Neuronal stem cell (in vitro differentiated cells): Measurements from ENCODE around the gene SLCO3A1.

Experiments
- DNase-seq: peaks from one replicate; pipeline ENCODE4 v3.0.0-alpha.2; 2013; ENCODE audit warnings: low spot score
- H2AFZ ChIP-seq: one replicate; pipeline ENCODE4 v1.6.1; 2013; ENCODE audit warnings: mild to moderate bottlenecking, low read length, inconsistent platforms
- H2AK5ac ChIP-seq: 2 replicates; pipeline ENCODE4 v1.6.1; 2013; ENCODE audit warnings: low read depth, mild to moderate bottlenecking, inconsistent platforms, low read length, moderate library complexity, mixed read lengths
- H2BK120ac ChIP-seq: 2 replicates; pipeline ENCODE4 v1.6.1; 2013; ENCODE audit warnings: low read depth, mild to moderate bottlenecking, inconsistent platforms, low read length, moderate library complexity, mixed read lengths
- H2BK12ac ChIP-seq: one replicate; pipeline ENCODE4 v1.6.1; 2013; ENCODE audit warnings: low read length, inconsistent platforms
- H2BK15ac ChIP-seq: 2 replicates; pipeline ENCODE4 v1.6.1; 2013; ENCODE audit warnings: mild to moderate bottlenecking, low read length, inconsistent platforms, mixed read lengths
- H2BK5ac ChIP-seq: one replicate; pipeline ENCODE4 v1.6.1; 2013; ENCODE audit warnings: inconsistent platforms, mild to moderate bottlenecking, low read length, moderate library complexity
- H3K14ac ChIP-seq: one replicate; pipeline ENCODE4 v1.6.1; 2013; ENCODE audit warnings: low read length, inconsistent platforms
- H3K18ac ChIP-seq: 2 replicates; pipeline ENCODE4 v1.6.1; 2013; ENCODE audit warnings: low read length, inconsistent platforms
- H3K23ac ChIP-seq: 2 replicates; pipeline ENCODE4 v1.6.1; 2013; ENCODE audit warnings: low read depth, mild to moderate bottlenecking, mixed read lengths, low read length, inconsistent platforms; ENCODE audit not compliant: poor library complexity
- H3K27ac ChIP-seq: replicated peaks from 3 replicates; pipeline ENCODE4 v1.5.1; 2013; ENCODE audit warnings: low read length, inconsistent platforms
- H3K27me3 ChIP-seq, 3 experiments: 2 replicates each; pipeline ENCODE4 v1.6.1; 2013; ENCODE audit warnings: low read length in 3 of 3, mild to moderate bottlenecking in 2 of 3, inconsistent platforms in 1 of 3, low read depth in 1 of 3, mixed read lengths in 1 of 3, moderate library complexity in 1 of 3; ENCODE audit not compliant: control insufficient read depth in 3 of 3, insufficient read depth in 3 of 3
- H3K36me3 ChIP-seq, 2 donors: replicated peaks in 1 of 2; 2 replicates each; pipeline ENCODE4 v1.6.1; 2013; ENCODE audit warnings: low read length in 2 of 2; ENCODE audit not compliant: control insufficient read depth in 2 of 2, insufficient read depth in 2 of 2
- H3K4ac ChIP-seq: 2 replicates; pipeline ENCODE4 v1.6.1; 2013; ENCODE audit warnings: inconsistent platforms, mild to moderate bottlenecking, low read length, moderate library complexity
- H3K4me1 ChIP-seq, 2 donors: 1 replicate in 1 of 2; 2 replicates in 1 of 2; pipeline ENCODE4 v1.6.1; 2013; ENCODE audit warnings: low read length in 2 of 2, low read depth in 1 of 2; ENCODE audit not compliant: control insufficient read depth in 2 of 2, insufficient read depth in 1 of 2
- H3K4me2 ChIP-seq: one replicate; pipeline ENCODE4 v1.6.1; 2013; ENCODE audit warnings: mild to moderate bottlenecking, low read length, inconsistent platforms; ENCODE audit not compliant: insufficient read depth, poor library complexity, severe bottlenecking
- H3K4me3 ChIP-seq, 2 donors: 2 replicates each; pipeline ENCODE4 v1.5.1; 2013; ENCODE audit warnings: low read length in 2 of 2, mild to moderate bottlenecking in 2 of 2, inconsistent platforms in 1 of 2, moderate library complexity in 1 of 2
- H3K79me1 ChIP-seq: one replicate; pipeline ENCODE4 v1.6.1; 2013; ENCODE audit warnings: low read depth, mild to moderate bottlenecking, inconsistent platforms, low read length, moderate library complexity
- H3K9ac ChIP-seq: one replicate; pipeline ENCODE4 v1.6.1; 2013; ENCODE audit warnings: mild to moderate bottlenecking, low read depth, low read length, inconsistent platforms; ENCODE audit not compliant: poor library complexity
- H3K9me3 ChIP-seq, 2 donors: replicated peaks in 1 of 2; 2 replicates each; pipeline versions ENCODE3 to v1.6.1; 2013; ENCODE audit warnings: low read length in 2 of 2, mild to moderate bottlenecking in 2 of 2, inconsistent platforms in 1 of 2, low read depth in 1 of 2, mixed read lengths in 1 of 2, moderate library complexity in 1 of 2; ENCODE audit not compliant: control insufficient read depth in 2 of 2, insufficient read depth in 1 of 2
- H4K8ac ChIP-seq: one replicate; pipeline ENCODE4 v1.6.1; 2013; ENCODE audit warnings: low read depth, mild to moderate bottlenecking, inconsistent platforms, low read length, moderate library complexity
- H4K91ac ChIP-seq: one replicate; pipeline ENCODE4 v1.6.1; 2013; ENCODE audit warnings: low read length, low read depth, mild to moderate bottlenecking, inconsistent platforms; ENCODE audit not compliant: poor library complexity
- WGBS, 2 donors: extraction: QIAGEN DNeasy Blood & Tissue Kit; methylation state at CpG; one replicate each; pipeline ENCODE4 v1.1.7; 2013; ENCODE audit warnings: missing lambda C conversion rate in 2 of 2, mixed read lengths in 1 of 2; ENCODE audit not compliant: insufficient read length in 2 of 2, insufficient replicate concordance in 1 of 2; ENCODE audit errors: extremely low coverage in 2 of 2; 5-methylcytosine and 5-hydroxymethylcytosine counted together

The SLCO3A1 gene

GRCh38 chr15:92166751-92167405 lies 313.4 kb downstream of the SLCO3A1 start:
- Histone ChIP-seq H3K14ac (no peak overlapping the region), H2AFZ (no peak overlapping the region), H3K23ac (no peak overlapping the region), H4K8ac (no peak overlapping the region), H3K27ac (no peak overlapping the region), H3K9ac (no peak overlapping the region), H3K18ac (no peak overlapping the region), H2BK15ac (no peak overlapping the region), H4K91ac (no peak overlapping the region), H3K9me3 (no peaks in the 10 kb centered on the region), H3K27me3 (no peaks in the 10 kb centered on the region), H3K4me3 (no peak overlapping the region), H3K4me2 (no peak overlapping the region), H3K36me3 (no peaks in the 10 kb centered on the region), H3K4ac (no peak overlapping the region), H2BK12ac (no peak overlapping the region), H2BK120ac (no peak overlapping the region), H2AK5ac (peak overlapping the region; percentile 1), H2BK5ac (no peak overlapping the region), H3K79me1 (no peaks in the 10 kb centered on the region), H3K4me1 (peaks cover 14 to 22% of the 10 kb centered on the region in 2 donors)
- WGBS, 2 donors, result no CpG with 5 or more reads among the region's 8 CpGs
- DNase-seq, result no peak

GRCh38 chr15:92167451-92167850 lies 313.9 kb downstream of the SLCO3A1 start:
- no peak overlapping the region for H2BK5ac ChIP-seq
- H3K4me1 ChIP-seq, result peaks cover 14 to 22% of the 10 kb centered on the region in 2 donors
- H2BK15ac ChIP-seq, result no peak overlapping the region
- no peaks in the 10 kb centered on the region for H3K79me1 ChIP-seq
- no peak overlapping the region for H3K4me3 ChIP-seq
- no peak overlapping the region for H2BK120ac ChIP-seq
- H3K36me3 ChIP-seq, result no peaks in the 10 kb centered on the region
- no peak overlapping the region for H4K8ac ChIP-seq
- no peaks in the 10 kb centered on the region for H3K27me3 ChIP-seq
- no peak overlapping the region for H3K27ac ChIP-seq
- no peak for DNase-seq
- WGBS, 2 donors, result no CpG with 5 or more reads among the region's 7 CpGs
- H4K91ac ChIP-seq, result no peak overlapping the region
- H2AK5ac ChIP-seq, result no peak overlapping the region
- H3K18ac ChIP-seq, result no peak overlapping the region
- no peak overlapping the region for H3K4me2 ChIP-seq
- H2AFZ ChIP-seq, result no peak overlapping the region
- H3K23ac ChIP-seq, result no peak overlapping the region
- H3K4ac ChIP-seq, result no peak overlapping the region
- H3K9me3 ChIP-seq, result no peaks in the 10 kb centered on the region
- no peak overlapping the region for H3K9ac ChIP-seq
- H3K14ac ChIP-seq, result no peak overlapping the region
- H2BK12ac ChIP-seq, result no peak overlapping the region

- Histone ChIP-seq H2BK5ac (no peak overlapping the region), H3K4ac (no peak overlapping the region), H3K4me2 (no peak overlapping the region), H3K4me3 (no peak overlapping the region), H3K27me3 (no peaks in the 10 kb centered on the region), H4K91ac (no peak overlapping the region), H3K9me3 (no peaks in the 10 kb centered on the region), H2AK5ac (no peak overlapping the region), H2AFZ (no peak overlapping the region), H3K23ac (no peak overlapping the region), H2BK120ac (no peak overlapping the region), H2BK12ac (no peak overlapping the region), H3K27ac (no peak overlapping the region), H3K4me1 (peaks cover 13 to 22% of the 10 kb centered on the region in 2 donors), H3K14ac (no peak overlapping the region), H3K36me3 (no peaks in the 10 kb centered on the region), H3K9ac (no peak overlapping the region), H3K18ac (no peak overlapping the region), H2BK15ac (no peak overlapping the region), H4K8ac (no peak overlapping the region), H3K79me1 (no peaks in the 10 kb centered on the region)
- DNase-seq, result no peak
- WGBS, 2 donors, result no CpG with 5 or more reads among the region's 5 CpGs
Observed at GRCh38 chr15:92168066-92168683, 314.7 kb downstream of the SLCO3A1 start.

GRCh38 chr15:92170897-92171296 lies 317.4 kb downstream of the SLCO3A1 start:
- no peak overlapping the region for H2AFZ ChIP-seq
- H3K4me3 ChIP-seq, result no peak overlapping the region
- no peak overlapping the region for H3K23ac ChIP-seq
- no peak for DNase-seq
- no peak overlapping the region for H3K27ac ChIP-seq
- H3K4me2 ChIP-seq, result no peak overlapping the region
- no peak overlapping the region for H2BK12ac ChIP-seq
- no peak overlapping the region for H3K14ac ChIP-seq
- no peak overlapping the region for H2BK120ac ChIP-seq
- H3K18ac ChIP-seq, result no peak overlapping the region
- H3K27me3 ChIP-seq, result no peaks in the 10 kb centered on the region
- H3K9me3 ChIP-seq, result no peaks in the 10 kb centered on the region
- peaks cover 3 to 7% of the 10 kb centered on the region in 2 donors for H3K4me1 ChIP-seq
- H2BK15ac ChIP-seq, result no peak overlapping the region
- no peak overlapping the region for H2AK5ac ChIP-seq
- H3K36me3 ChIP-seq, result no peaks in the 10 kb centered on the region
- no peak overlapping the region for H2BK5ac ChIP-seq
- no peak overlapping the region for H3K4ac ChIP-seq
- H3K79me1 ChIP-seq, result no peaks in the 10 kb centered on the region
- no CpG with 5 or more reads among the region's 8 CpGs for WGBS, 2 donors
- no peak overlapping the region for H4K91ac ChIP-seq
- no peak overlapping the region for H4K8ac ChIP-seq
- no peak overlapping the region for H3K9ac ChIP-seq
